ENCODE results near the gene EEF1AKMT4.
A peak's percentile ranks its signal among the peaks of the same experiment; 100 is the strongest.

EEF1AKMT4 gene

DNA sequence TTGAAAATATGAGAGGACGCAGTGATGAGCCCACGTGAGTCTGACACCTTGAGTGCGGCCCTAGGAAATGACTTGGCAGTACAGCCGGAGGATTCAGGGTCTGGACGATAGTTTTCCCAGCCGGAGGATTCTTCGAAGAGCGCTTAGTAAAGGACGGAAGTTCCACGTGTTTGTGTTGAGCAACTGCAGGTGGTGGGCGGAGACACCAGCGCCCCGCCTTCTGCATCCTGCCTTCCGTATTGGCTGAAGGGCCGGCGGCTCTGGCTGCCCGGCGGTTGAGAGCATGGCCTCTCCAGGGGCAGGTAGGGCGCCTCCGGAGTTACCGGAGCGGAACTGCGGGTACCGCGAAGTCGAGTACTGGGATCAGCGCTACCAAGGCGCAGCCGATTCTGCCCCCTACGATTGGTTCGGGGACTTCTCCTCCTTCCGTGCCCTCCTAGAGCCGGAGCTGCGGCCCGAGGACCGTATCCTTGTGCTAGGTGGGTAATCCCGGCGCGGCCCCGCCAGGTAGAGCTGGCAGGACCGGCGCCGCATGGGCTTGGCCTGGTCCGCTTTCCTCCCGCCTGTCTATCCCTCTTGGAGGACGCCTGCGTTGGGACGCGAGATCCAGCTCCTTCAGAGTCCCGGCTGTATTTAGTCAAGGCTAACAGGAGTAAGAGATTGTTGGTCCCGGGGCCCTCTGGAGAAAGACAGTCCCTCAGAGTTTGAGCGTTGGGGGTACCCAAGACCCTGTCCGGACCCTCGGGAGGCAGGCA is at the start of gene EEF1AKMT4:
EEF1AKMT4 (plus strand) TSS at position 261 of the 755 bp plus-strand sequence; CDS start at position 284, 23 bp downstream.
- DNase-seq: peak; percentile 100

DNA sequence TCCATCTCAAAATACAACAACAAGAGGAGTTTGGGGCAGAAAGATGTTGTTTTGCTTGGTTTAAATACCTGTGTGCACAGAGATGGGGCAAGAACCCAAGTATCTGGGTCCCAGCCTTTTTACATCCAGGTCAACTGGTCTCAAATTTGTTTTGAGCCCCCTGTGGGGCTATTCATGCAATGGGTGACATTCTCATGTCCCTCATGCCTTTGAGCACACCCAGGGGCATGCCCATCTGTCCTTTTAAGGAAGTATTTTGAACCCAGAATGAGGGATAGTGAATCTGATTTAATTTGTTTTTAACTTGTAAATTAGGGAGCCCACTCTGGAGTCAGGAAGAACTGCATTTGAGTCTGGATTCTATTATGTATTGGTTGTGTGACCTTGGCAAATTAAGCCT is 48.6 kb upstream of the EEF1AKMT4 start:
- no peak for DNase-seq

DNA sequence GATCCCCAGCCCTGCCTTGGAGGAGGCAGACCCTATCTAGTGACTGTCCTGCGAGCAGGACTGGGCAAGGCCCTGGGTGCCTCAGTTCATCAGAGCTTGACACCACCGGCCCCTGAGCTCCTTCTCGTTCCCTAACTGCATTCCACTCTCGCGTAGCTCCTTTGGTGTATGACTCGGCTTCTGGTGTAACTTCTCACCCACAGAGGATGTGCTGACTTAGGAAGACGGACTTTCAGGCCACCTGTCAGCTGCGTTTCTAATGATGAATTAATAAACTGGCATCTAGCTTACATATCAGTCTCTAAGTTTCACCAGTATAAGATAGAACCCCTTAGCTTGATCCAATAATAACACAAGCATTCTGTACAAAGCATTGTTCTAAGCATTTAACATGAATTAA is 45.9 kb upstream of the EEF1AKMT4 start:
- no peak for DNase-seq

DNA sequence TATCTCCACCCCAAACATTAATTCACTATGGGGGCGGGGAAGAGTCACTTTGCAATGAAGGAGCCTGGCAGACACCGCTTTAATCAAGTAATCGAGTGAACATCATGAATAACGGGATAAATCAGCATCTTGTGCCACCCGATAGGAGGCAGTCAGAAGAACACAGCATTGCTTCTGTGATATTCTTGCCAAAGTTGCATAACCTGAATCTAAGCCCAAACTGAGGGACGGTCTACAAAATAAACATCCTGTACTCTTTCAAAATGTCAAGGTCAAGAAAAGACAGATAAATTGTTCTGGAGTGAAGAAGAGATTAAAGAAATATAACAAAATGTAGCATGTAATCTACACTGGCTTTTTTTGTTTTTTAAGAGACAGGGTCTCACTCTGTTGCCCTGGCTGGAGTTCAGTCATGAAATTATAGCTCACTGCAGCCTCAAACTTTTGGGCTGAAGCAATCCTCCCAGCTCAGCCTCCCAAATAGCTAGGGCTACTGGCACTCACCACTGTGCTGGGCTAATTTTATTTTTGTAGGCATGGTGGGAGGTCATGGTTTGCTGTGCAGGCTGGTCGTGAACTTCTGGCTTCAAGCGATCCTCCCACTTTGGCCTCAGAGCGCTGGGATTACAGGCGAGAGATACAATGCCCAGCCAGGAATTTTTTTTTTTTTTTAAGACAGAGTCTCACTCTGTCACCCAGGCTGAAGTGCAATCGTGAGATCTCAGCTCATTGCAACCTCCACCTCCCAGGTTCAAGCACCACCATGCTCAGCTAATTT is 40.1 kb upstream of the EEF1AKMT4 start:
- DNase-seq: no peak

- no peak for DNase-seq
Observed at GRCh38 chr3:184211297-184211696, 38.2 kb upstream of the EEF1AKMT4 start.

- no peak for DNase-seq
Observed at GRCh38 chr3:184211718-184212117, 37.8 kb upstream of the EEF1AKMT4 start.

DNA sequence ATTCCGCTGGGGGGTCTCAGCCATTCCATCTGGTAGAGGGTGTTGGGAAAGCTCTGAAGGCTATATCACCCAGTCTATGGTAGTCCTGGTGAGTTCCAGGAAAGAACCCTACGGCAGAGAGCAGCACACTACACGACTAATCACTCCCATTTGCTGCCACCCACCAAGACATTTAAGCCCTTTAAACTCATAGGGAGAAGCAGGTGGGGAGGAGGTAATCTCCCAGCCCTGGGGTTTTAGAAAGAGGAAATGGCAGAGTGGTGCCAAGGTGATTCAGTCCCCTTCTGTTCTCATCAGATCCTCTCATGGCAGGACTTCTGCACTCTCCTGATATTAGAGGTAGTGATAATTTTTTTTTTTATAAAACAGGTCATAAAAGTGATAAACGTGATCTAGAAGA is 30.7 kb upstream of the EEF1AKMT4 start:
- DNase-seq: no peak

- DNase-seq: no peak
Observed at GRCh38 chr3:184222521-184222920, 27.0 kb upstream of the EEF1AKMT4 start.

- no peak for DNase-seq
Observed at GRCh38 chr3:184223946-184224345, 25.5 kb upstream of the EEF1AKMT4 start.

- peak; percentile 52 for DNase-seq
Observed at GRCh38 chr3:184227481-184227935, 22.0 kb upstream of the EEF1AKMT4 start.

DNA sequence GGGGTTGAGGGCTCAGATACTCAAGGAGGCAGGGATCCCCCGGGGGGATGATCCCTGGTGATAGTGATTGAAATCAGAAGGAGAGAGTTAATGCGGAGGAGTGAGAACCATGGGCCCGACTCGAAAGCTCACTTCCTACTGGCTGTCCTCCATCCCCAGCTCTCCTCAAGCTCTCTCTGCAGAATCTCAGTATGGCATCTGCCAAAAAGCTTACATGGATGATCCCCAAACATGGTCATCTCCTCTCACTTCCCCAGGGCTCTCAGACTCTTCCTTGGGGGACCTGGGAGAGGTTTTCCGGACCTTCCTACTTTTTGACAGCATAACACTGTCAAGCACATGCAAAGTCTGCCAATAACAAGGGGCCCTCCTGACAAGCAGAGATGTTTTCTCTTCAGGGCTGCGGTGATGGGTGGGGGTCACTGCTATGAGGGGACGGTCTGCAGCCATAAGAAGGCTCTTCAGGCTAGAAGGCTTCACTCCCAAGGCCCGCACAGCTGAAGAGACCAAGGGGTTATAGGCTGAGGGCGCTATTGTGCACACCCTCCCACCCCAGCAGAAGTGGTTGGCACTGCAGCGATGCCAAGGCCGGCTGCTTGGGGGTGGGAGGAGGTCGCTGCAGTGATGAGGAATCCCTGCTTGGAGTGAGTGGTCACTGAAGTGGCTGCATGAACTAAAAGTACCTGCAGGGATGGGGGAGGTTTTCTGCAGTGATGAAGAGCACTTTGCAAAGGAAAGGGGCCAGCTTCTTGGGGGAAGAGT is 20.9 kb upstream of the EEF1AKMT4 start:
- no peak for DNase-seq

DNA sequence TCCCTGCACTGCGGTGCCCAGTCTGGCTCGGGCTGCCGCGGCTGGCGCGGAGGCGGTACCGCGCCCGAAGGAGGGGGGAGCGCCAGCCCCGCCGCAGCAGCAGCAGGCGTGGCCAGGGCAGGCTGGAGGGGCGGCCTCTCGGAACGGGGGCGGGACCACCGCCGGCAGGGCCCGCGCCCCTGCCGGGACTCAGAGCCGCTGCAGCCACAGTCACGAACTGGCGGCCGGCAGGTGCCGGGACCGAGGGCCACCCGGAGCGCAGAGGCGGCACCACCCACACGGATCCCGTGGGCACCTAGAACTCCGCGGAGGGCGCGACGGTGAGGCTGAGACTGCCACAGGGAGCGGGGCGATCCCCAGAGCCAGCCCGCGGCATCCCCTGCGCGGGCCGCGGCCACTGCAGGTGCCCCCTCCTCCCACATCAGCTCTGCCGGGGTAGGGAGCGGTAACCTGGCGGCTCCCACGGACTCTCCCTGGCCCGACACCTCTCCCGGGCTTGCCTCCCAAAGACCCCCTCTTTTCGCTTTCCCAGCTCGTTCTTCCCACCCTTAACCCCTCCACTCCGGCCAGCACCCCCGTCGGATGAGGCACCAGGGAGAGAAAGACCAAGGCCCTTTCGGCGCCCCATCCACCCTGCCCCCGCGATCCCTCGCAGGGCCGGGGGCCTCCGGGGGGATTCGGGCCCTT is 19.9 kb upstream of the EEF1AKMT4 start, which contains the start of gene VWA5B2:
VWA5B2 (plus strand) TSS at position 192 of the 687 bp plus-strand sequence. CDS start 944 bp downstream, outside the sequence.
- DNase-seq: peak; percentile 94

- DNase-seq: peak; percentile 47
Observed at GRCh38 chr3:184230081-184230602, 19.3 kb upstream of the EEF1AKMT4 start.

DNA sequence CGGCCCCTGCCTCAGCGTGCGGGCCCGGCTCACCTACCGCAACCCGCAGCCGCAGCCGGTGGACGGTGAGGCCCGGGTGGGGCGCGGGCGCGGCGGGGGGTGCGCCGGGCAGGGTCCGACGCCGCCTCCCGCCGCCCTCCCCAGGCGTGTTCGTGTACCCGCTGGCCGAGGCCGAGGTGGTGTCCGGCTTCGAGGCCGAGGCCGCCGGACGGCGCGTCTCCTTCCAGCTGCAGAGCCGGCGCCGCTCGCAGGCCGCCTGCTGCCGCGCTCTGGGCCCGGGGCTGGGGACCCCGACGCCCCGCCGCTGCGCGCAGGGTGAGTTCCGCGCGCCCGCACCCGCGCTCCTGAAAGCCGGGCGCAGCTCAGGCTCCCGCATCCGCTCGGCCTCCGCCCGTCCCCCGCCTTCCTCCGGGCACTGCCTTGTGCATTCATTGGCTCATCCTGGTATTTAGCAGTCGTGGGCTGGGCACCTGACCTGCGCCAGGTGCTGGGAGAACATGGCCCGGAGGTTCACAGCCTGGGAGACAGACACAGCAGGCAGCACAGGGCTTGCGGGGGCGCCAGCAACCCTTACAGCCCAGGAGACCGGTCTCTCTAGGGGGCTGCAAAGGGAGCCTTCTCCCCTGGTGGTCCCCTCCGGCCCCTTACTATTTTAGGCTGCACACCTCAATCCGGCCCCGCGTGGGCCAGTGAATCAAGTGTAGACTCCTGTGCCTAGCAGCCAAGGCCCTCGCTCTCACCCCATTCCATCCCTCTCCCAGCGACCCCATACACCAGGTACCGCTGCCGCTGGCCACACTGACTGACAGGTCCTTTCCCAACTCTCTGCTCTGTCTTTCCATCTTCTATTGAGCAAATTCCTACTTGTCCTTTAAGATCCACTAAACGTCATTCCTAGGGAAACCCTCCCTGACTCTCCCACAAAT is 18.6 kb upstream of the EEF1AKMT4 start:
- peak; percentile 90 for DNase-seq

- no peak for DNase-seq
Observed at GRCh38 chr3:184231671-184232070, 17.8 kb upstream of the EEF1AKMT4 start.

DNA sequence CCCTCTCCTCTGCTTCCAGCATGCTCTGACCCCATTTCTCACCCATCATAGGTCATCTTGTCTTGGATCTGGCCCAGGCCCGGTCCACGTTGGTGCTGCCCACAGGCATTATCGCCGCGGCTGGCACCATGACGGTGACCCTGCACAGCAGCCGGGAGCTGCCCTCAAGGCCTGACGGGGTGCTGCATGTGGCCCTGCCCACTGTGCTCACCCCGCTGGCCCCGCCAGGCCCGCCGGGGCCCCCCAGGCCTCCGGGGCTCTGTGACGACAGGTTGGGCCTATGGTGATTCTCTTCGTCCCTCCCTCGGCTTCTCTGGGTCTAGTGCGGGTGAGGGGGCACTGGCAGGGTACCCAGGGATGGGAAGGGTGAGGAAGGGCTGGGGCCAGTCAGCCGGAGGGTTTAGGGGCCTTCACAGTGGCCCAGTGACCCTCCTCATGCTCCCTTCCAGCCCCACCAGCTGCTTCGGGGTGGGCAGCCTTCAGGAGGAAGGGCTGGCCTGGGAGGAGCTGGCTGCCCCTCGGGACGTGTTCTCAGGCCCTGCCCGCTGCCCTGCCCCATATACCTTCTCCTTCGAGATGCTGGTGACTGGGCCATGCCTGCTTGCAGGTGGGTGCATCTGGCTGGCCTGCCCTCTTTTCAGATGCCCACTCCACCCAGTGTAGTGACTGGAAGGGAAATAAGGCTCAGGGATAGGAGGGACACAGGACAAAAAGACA is 16.2 kb upstream of the EEF1AKMT4 start:
- DNase-seq: no peak

DNA sequence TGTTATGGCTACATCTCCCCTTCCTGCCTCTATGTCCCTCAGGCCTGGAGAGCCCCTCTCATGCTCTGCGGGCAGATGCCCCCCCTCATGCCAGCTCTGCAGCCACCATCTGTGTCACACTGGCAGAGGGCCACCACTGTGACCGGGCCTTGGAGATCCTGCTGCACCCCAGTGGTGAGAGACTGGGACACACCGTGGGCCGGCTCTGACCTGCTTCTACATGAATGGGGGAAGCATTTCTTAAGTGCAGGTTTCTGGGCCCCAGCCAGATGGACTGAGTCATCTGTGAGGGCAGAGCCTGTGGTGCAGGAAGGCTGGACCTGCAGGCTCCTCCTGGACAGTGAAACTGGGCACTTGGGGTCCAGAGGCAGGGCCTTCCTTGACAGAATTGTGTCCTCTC is 15.2 kb upstream of the EEF1AKMT4 start:
- DNase-seq: no peak

GRCh38 chr3:184234671-184235380 is 14.6 kb upstream of the EEF1AKMT4 start:
- no peak for DNase-seq

- DNase-seq: no peak
Observed at GRCh38 chr3:184235381-184236032, 14.0 kb upstream of the EEF1AKMT4 start.

All from NCI-H774 (cell line).